Endothelial cell of umbilical vein (primary cell): ENCODE results near the gene MVB12B. TPM values are rescaled to one million over a fixed set of nuclear protein-coding genes. Genes with fewer than 3 reads are reported as not detected.

ENCODE experiments used
- BruUV-seq: library from RNA; stranded (reverse); fragments of 400-500 nt; replicated peaks from 2 replicates; lab custom pipeline; 2021; lab: Mats Ljungman, UMichigan
- CTCF ChIA-PET: fragments of 300-600, 350-600 bp; sonication (Branson Sonifier 250); formaldehyde crosslinking; loops from one replicate; lab custom pipeline; 2021; ENCODE audit warnings: antibody characterized with exemption, inconsistent platforms; lab: Charles Lee
- POLR2A ChIA-PET: fragments of 300-600, 350-600 bp; sonication (Branson Sonifier 250); formaldehyde crosslinking; loops from one replicate; lab custom pipeline; 2021; ENCODE audit warnings: antibody characterized with exemption, inconsistent platforms; lab: Charles Lee
- DNase-seq: peaks from one replicate; pipeline ENCODE4 v3.0.0-alpha.2; 2011; ENCODE audit warnings: low read depth, low spot score
- FAIRE-seq: peaks from 2 replicates; lab custom pipeline; 2011; peaks lifted over from hg19 to GRCh38; lab: Jason Lieb, UNC
- H2AFZ ChIP-seq: 2 replicates; pipeline ENCODE4 v1.6.0; 2012; ENCODE audit warnings: low read depth, low read length, control low read depth, inconsistent platforms
- H3K27ac ChIP-seq: 2 replicates; pipeline ENCODE4 v1.5.1; 2011; ENCODE audit warnings: low read depth, mild to moderate bottlenecking, control low read depth, low read length, moderate library complexity; ENCODE audit not compliant: insufficient read depth
- H3K27me3 ChIP-seq, 2 experiments: 2 replicates each; pipeline versions ENCODE4 v1.6.0 to v1.6.1; 2011; ENCODE audit warnings: low read length in 2 of 2, mixed read lengths in 1 of 2; ENCODE audit not compliant: control insufficient read depth in 2 of 2, insufficient read depth in 2 of 2
- H3K36me3 ChIP-seq, 2 experiments: 2 replicates in 1 of 2; 3 replicates in 1 of 2; pipeline ENCODE4 v1.5.1; 2011; ENCODE audit warnings: low read length in 2 of 2, mild to moderate bottlenecking in 1 of 2, moderate library complexity in 1 of 2; ENCODE audit not compliant: control insufficient read depth in 2 of 2, insufficient read depth in 2 of 2; ENCODE audit errors: extremely low read depth in 1 of 2
- H3K4me1 ChIP-seq: 3 replicates; pipeline ENCODE4 v1.5.1; 2011; ENCODE audit warnings: mild to moderate bottlenecking, low read length; ENCODE audit not compliant: control insufficient read depth, insufficient read depth; ENCODE audit errors: extremely low read depth
- H3K4me2 ChIP-seq: 2 replicates; pipeline ENCODE4 v1.6.1; 2011; ENCODE audit warnings: low read length, control low read depth, mixed read lengths; ENCODE audit not compliant: insufficient read depth
- H3K4me3 ChIP-seq, 3 experiments: fragments of 200-600 bp in 1 of 3; sonication (generic), shearing (Covaris generic) in 1 of 3; replicated peaks in 1 of 3; 2 replicates each; pipeline ENCODE4 v1.5.1; 2011 to 2016; ENCODE audit warnings: control low read depth in 3 of 3, low read length in 3 of 3, mild to moderate bottlenecking in 2 of 3, inconsistent platforms in 1 of 3, low read depth in 1 of 3, moderate library complexity in 1 of 3; ENCODE audit not compliant: insufficient read depth in 1 of 3
- H3K79me2 ChIP-seq: 2 replicates; pipeline ENCODE4 v1.6.0; 2012; ENCODE audit warnings: low read length, inconsistent platforms; ENCODE audit not compliant: control insufficient read depth, insufficient read depth
- H3K9ac ChIP-seq: replicated peaks from 2 replicates; pipeline ENCODE3; 2011; ENCODE audit warnings: low read length, control low read depth; ENCODE audit not compliant: insufficient read depth; ENCODE audit errors: extremely low read depth
- H3K9me1 ChIP-seq: replicated peaks from 3 replicates; pipeline ENCODE4 v1.6.0; 2011; ENCODE audit warnings: mild to moderate bottlenecking, low read length; ENCODE audit not compliant: control insufficient read depth, insufficient read depth; ENCODE audit errors: extremely low read depth
- H3K9me3 ChIP-seq: replicated peaks from 2 replicates; pipeline ENCODE4 v1.5.1; 2012; ENCODE audit warnings: low read length, inconsistent platforms; ENCODE audit not compliant: control insufficient read depth, insufficient read depth
- H4K20me1 ChIP-seq: replicated peaks from 2 replicates; pipeline ENCODE3; 2011; ENCODE audit warnings: mild to moderate bottlenecking, low read length; ENCODE audit not compliant: control insufficient read depth, insufficient read depth; ENCODE audit errors: extremely low read depth
- EZH2 ChIP-seq: IDR thresholded peaks from 2 replicates; pipeline ENCODE4 v1.6.1; 2012; ENCODE audit warnings: borderline replicate concordance, low read depth, mild to moderate bottlenecking, moderate library complexity, low read length, inconsistent platforms; ENCODE audit not compliant: severe bottlenecking
- FOS ChIP-seq: IDR thresholded peaks from 2 replicates; pipeline ENCODE4 v1.6.1; 2011; ENCODE audit warnings: mild to moderate bottlenecking, low read length, moderate library complexity, borderline replicate concordance; ENCODE audit not compliant: insufficient read depth
- GATA2 ChIP-seq: IDR thresholded peaks from 2 replicates; pipeline ENCODE4 v1.7.0; 2011; ENCODE audit warnings: low read depth, mild to moderate bottlenecking, moderate library complexity, mixed read lengths, low read length; ENCODE audit not compliant: insufficient read length, insufficient read depth
- JUN ChIP-seq: IDR thresholded peaks from 2 replicates; pipeline ENCODE4 v1.6.1; 2011; ENCODE audit warnings: borderline replicate concordance, low read depth; ENCODE audit not compliant: insufficient read length, insufficient read depth
- MYC ChIP-seq: IDR thresholded peaks from one replicate; pipeline ENCODE4 v1.6.1; 2011; ENCODE audit warnings: mild to moderate bottlenecking, low read depth, low read length
- POLR2A ChIP-seq: IDR thresholded peaks from 2 replicates; pipeline ENCODE4 v1.6.1; 2012; ENCODE audit warnings: low read depth, mild to moderate bottlenecking, control low read depth, low read length
- POLR2AphosphoS5 ChIP-seq: IDR thresholded peaks from 2 replicates; pipeline ENCODE4 v1.6.1; 2012; ENCODE audit warnings: low read depth, mild to moderate bottlenecking, control low read depth, low read length, moderate library complexity; ENCODE audit not compliant: insufficient read depth
- dilution Hi-C: fragments of 300-500 bp; cut with MboI; formaldehyde crosslinking; loops from one replicate; pipeline ENCODE4 v1.15.0; 2019; ENCODE audit warnings: low sequenced_read_pairs; ENCODE audit not compliant: extremely low pct_ligation_motif_present
- intact Hi-C: fragments of 100-400 bp; cut with micrococcal nuclease; formaldehyde crosslinking; loops from one replicate; pipeline ENCODE4 v1.10.0; 2022
- polyA plus RNA-seq, 4 experiments: library from polyadenylated mRNA; depleted of rRNA in 3 of 4; stranded (reverse) in 3 of 4; unstranded in 1 of 4; fragments of >200 nt; gene quantifications; 2 replicates each; pipeline versions ENCODE4 v1.2.1 to v1.2.3, GENCODE V29; 2011 to 2012; ENCODE audit warnings: missing spikeins in 1 of 4
- total RNA-seq: library from RNA; stranded (reverse); gene quantifications from 2 replicates; pipeline ENCODE4 v1.2.3, GENCODE V29; 2021
- TF ChIP-seq, protein P1 (sequence below), 2 donors: IDR thresholded peaks; 1 replicate in 1 of 2; 2 replicates in 1 of 2; pipeline ENCODE4 v1.5.1; 2011; ENCODE audit warnings: low read length in 2 of 2, mild to moderate bottlenecking in 2 of 2, moderate library complexity in 2 of 2, control low read depth in 1 of 2, inconsistent platforms in 1 of 2, low read depth in 1 of 2; ENCODE audit not compliant: insufficient read depth in 1 of 2; ENCODE audit errors: extremely low read depth in 1 of 2
- TF ChIP-seq, protein P2 (sequence below): IDR thresholded peaks from 2 replicates; pipeline ENCODE4 v1.6.1; 2011; ENCODE audit not compliant: insufficient read depth, insufficient read length

MVB12B gene
- total and polyA plus RNA-seq, 2 donors (not counting 3 experiments of a cell fraction or from before 2014, with no cell fraction given): 6.6 to 17.3 TPM

DNA sequence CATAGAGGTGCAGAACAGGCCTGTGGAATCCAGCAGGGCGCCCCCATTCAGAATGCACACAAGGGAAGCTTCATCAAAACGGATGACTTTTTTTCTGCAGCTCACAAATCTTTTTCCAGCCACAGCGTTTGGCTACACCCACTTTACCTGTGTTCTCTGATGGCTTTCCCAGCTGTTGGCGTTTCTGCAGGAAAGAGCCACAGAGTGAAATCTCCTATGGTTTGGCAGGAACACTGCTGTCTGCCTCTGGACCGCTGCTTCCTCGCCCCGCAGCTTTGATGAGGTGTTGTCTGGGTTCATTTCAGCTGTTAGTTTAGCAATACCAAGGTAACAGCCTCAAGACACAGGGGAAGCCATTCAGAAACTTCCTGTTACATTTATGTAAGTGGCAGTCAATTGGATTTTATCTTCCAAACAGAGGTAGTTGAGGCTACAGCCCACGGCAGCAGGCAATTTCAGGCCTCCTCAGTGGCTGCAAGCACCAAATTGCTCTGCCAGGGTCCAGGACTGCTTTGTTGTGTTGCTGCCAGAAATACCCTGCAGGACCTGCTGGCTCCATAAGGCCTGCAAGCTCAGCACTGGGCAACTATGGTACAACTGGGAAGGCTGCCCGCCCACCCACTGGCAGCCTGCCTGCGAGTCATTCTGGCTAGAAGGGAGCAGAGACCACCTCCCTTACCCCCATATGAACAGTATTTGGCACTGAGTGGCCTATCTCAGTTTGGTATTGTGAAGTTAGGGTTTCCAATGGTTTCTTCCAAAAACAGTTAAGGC, 96.7 kb downstream of the MVB12B start:
- dilution Hi-C loops: no loop called here

More for the DNA sequence above, 96.7 kb downstream of the MVB12B start:
- Histone ChIP-seq H3K4me1 (no peaks in the 10 kb centered on the region), H3K27me3 (no peaks in the 10 kb centered on the region), H3K9ac (no peak overlapping the region), H3K27ac (no peak overlapping the region), H2AFZ (no peak overlapping the region), H3K9me3 (no peaks in the 10 kb centered on the region), H3K4me3 (no peak overlapping the region), H3K36me3 (peaks cover 0 to 6% of the 10 kb centered on the region in 2 experiments), H3K79me2 (no peaks in the 10 kb centered on the region), H4K20me1 (no peaks in the 10 kb centered on the region), H3K4me2 (no peak overlapping the region), H3K9me1 (no peaks in the 10 kb centered on the region)
- TF ChIP-seq, protein P1, sequence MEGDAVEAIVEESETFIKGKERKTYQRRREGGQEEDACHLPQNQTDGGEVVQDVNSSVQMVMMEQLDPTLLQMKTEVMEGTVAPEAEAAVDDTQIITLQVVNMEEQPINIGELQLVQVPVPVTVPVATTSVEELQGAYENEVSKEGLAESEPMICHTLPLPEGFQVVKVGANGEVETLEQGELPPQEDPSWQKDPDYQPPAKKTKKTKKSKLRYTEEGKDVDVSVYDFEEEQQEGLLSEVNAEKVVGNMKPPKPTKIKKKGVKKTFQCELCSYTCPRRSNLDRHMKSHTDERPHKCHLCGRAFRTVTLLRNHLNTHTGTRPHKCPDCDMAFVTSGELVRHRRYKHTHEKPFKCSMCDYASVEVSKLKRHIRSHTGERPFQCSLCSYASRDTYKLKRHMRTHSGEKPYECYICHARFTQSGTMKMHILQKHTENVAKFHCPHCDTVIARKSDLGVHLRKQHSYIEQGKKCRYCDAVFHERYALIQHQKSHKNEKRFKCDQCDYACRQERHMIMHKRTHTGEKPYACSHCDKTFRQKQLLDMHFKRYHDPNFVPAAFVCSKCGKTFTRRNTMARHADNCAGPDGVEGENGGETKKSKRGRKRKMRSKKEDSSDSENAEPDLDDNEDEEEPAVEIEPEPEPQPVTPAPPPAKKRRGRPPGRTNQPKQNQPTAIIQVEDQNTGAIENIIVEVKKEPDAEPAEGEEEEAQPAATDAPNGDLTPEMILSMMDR (IDR thresholded peaks at IDR 0.05; ENCODE audit: extremely low read depth in 1 of 2, insufficient read depth in 1 of 2, low read depth in 1 of 2, low read length in 2 of 2): no peak
- no peak for TF ChIP-seq MYC
- TF ChIP-seq POLR2A: no peak
- TF ChIP-seq FOS: no peak
- TF ChIP-seq, protein P2, sequence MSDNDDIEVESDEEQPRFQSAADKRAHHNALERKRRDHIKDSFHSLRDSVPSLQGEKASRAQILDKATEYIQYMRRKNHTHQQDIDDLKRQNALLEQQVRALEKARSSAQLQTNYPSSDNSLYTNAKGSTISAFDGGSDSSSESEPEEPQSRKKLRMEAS: no peak
- no peak for TF ChIP-seq POLR2AphosphoS5
- no peak for TF ChIP-seq JUN
- TF ChIP-seq EZH2: no peak
- TF ChIP-seq GATA2: no peak
- BruUV-seq: no TSS peak
- FAIRE-seq (no peak), DNase-seq (no peak)
- ChIA-PET POLR2A (no interaction called here), CTCF (interaction anchor here (0.7 kb wide), 1 partner anchor 68 kb away, joined by 3 read pairs; no protein-coding TSS in a partner anchor)
- intact Hi-C loops: no loop called here
